ENCODE measurements around the gene FXYD6.
"Not testable (repeated sequence)": the region's sequence is repeated elsewhere in the genome, so short reads cannot be mapped to it uniquely, and the experiment has no call there.

FXYD6 gene

GRCh38 chr11:117876341-117877119 lies at the start of gene FXYD6:
FXYD6 (minus strand) TSS chr11:117876658; CDS start chr11:117842776, 33,882 bp downstream.
- DNase-seq, result no peak

- not testable (repeated sequence) for DNase-seq
These were observed 49.7 kb upstream of the FXYD6 start for GRCh38 chr11:117926166-117926565.

GRCh38 chr11:117925198-117925925 lies 48.9 kb upstream of the FXYD6 start:
- no peak for DNase-seq

- no peak for DNase-seq
These were observed 48.2 kb upstream of the FXYD6 start for GRCh38 chr11:117924631-117925170.

GRCh38 chr11:117923773-117924172 lies 47.3 kb upstream of the FXYD6 start:
- DNase-seq, result no peak

GRCh38 chr11:117923275-117923674 lies 46.8 kb upstream of the FXYD6 start:
- no peak for DNase-seq

- DNase-seq, result no peak
These were observed 45.4 kb upstream of the FXYD6 start for GRCh38 chr11:117921893-117922292.

GRCh38 chr11:117921456-117921855 lies 45.0 kb upstream of the FXYD6 start:
- DNase-seq, result no peak

GRCh38 chr11:117919781-117920221 lies 43.3 kb upstream of the FXYD6 start:
- no peak for DNase-seq

GRCh38 chr11:117919341-117919740 lies 42.9 kb upstream of the FXYD6 start:
- no peak for DNase-seq

- no peak for DNase-seq
These were observed 42.2 kb upstream of the FXYD6 start for GRCh38 chr11:117918366-117919255.

- no peak for DNase-seq
These were observed 41.2 kb upstream of the FXYD6 start for GRCh38 chr11:117917591-117918151.

- no peak for DNase-seq
These were observed 40.5 kb upstream of the FXYD6 start for GRCh38 chr11:117916956-117917355.

GRCh38 chr11:117915672-117916235 lies 39.3 kb upstream of the FXYD6 start:
- no peak for DNase-seq

- peak in 1 of 2 experiments; percentile 12 for DNase-seq
These were observed 38.6 kb upstream of the FXYD6 start for GRCh38 chr11:117914991-117915618.

- DNase-seq, result no peak
These were observed 37.9 kb upstream of the FXYD6 start for GRCh38 chr11:117914398-117914761.

GRCh38 chr11:117913736-117914397 lies 37.4 kb upstream of the FXYD6 start:
- DNase-seq, result no peak

GRCh38 chr11:117912497-117912896 lies 36.0 kb upstream of the FXYD6 start:
- DNase-seq, result no peak

- no peak for DNase-seq
These were observed 35.2 kb upstream of the FXYD6 start for GRCh38 chr11:117911694-117912093.

- no peak for DNase-seq
These were observed 34.6 kb upstream of the FXYD6 start for GRCh38 chr11:117910941-117911655.
